HEK293 (cell line): ENCODE results near the gene TMEM222.

Source experiments
- CTCF ChIA-PET: fragments of 350-600 bp; formaldehyde crosslinking; extraction: SDS; loops from one replicate; lab custom pipeline; 2021; ENCODE audit warnings: antibody characterized with exemption; lab: Yijun Ruan, JAX
- POLR2A ChIA-PET: fragments of 300-600 bp; formaldehyde crosslinking; extraction: SDS; loops from one replicate; lab custom pipeline; 2020; ENCODE audit warnings: antibody characterized with exemption, inconsistent platforms; lab: Yijun Ruan, JAX
- H3K27ac ChIP-seq: fragments of 200-500 bp; sonication (Bioruptor generic); 2 replicates; pipeline ENCODE4 v1.5.1; 2014; ENCODE audit warnings: low read depth, low read length, control low read depth, inconsistent platforms; ENCODE audit errors: extremely low read depth
- H3K36me3 ChIP-seq, 2 experiments: fragments of 200-500 bp in 1 of 2; sonication (Bioruptor generic) in 1 of 2; 1 replicate in 1 of 2; 2 replicates in 1 of 2; pipeline ENCODE4 v1.5.1; 2014 to 2017; ENCODE audit warnings: inconsistent platforms in 2 of 2, low read length in 2 of 2; ENCODE audit not compliant: control insufficient read depth in 2 of 2, insufficient read depth in 1 of 2
- H3K4me1 ChIP-seq: fragments of 200-500 bp; sonication (Bioruptor generic); 2 replicates; pipeline ENCODE4 v1.5.1; 2014; ENCODE audit warnings: mild to moderate bottlenecking, low read length, inconsistent platforms; ENCODE audit not compliant: control insufficient read depth, insufficient read depth
- H3K4me3 ChIP-seq: 2 replicates; pipeline ENCODE4 v1.5.1; 2011; ENCODE audit warnings: low read depth, mild to moderate bottlenecking, control low read depth, low read length, moderate library complexity
- H3K9me3 ChIP-seq: fragments of 200-500 bp; sonication (Bioruptor generic); 2 replicates; pipeline ENCODE4 v1.5.1; 2014; ENCODE audit warnings: low read depth, low read length, inconsistent platforms; ENCODE audit not compliant: control insufficient read depth, insufficient read depth
- ATF2 ChIP-seq: fragments of 450-650 bp; formaldehyde crosslinking; IDR thresholded peaks from 2 replicates; pipeline ENCODE4 v1.5.1; 2016; ENCODE audit warnings: missing biosample characterization, missing genetic modification characterization, low read depth
- INSM2 ChIP-seq: fragments of 450-650 bp; formaldehyde crosslinking; IDR thresholded peaks from 2 replicates; pipeline ENCODE4 v1.5.1; 2016; ENCODE audit warnings: missing biosample characterization, missing genetic modification characterization
- KLF7 ChIP-seq: fragments of 450-650 bp; formaldehyde crosslinking; IDR thresholded peaks from 2 replicates; pipeline ENCODE4 v1.5.1; 2016; ENCODE audit warnings: missing biosample characterization, missing genetic modification characterization, borderline replicate concordance
- WT1 ChIP-seq: fragments of 450-650 bp; formaldehyde crosslinking; IDR thresholded peaks from 2 replicates; pipeline ENCODE4 v1.5.1; 2016; ENCODE audit warnings: missing biosample characterization, missing genetic modification characterization
- ZFP41 ChIP-seq: fragments of 450-650 bp; formaldehyde crosslinking; IDR thresholded peaks from 2 replicates; pipeline ENCODE4 v1.5.1; 2016; ENCODE audit warnings: missing biosample characterization, missing genetic modification characterization, borderline replicate concordance
- ZNF140 ChIP-seq: fragments of 450-650 bp; formaldehyde crosslinking; IDR thresholded peaks from 2 replicates; pipeline ENCODE4 v1.5.1; 2016; ENCODE audit warnings: missing biosample characterization, missing genetic modification characterization
- ZNF174 ChIP-seq: fragments of 450-650 bp; formaldehyde crosslinking; IDR thresholded peaks from 2 replicates; pipeline ENCODE4 v1.5.0; 2017; ENCODE audit warnings: missing biosample characterization, mild to moderate bottlenecking, missing genetic modification characterization
- ZNF175 ChIP-seq: fragments of 450-650 bp; formaldehyde crosslinking; IDR thresholded peaks from 2 replicates; pipeline ENCODE4 v1.5.1; 2016; ENCODE audit warnings: missing biosample characterization, missing genetic modification characterization
- ZNF311 ChIP-seq: fragments of 450-650 bp; formaldehyde crosslinking; IDR thresholded peaks from 2 replicates; pipeline ENCODE4 v1.5.1; 2017; ENCODE audit warnings: missing biosample characterization, missing genetic modification characterization, borderline replicate concordance
- ZNF324 ChIP-seq: fragments of 450-650 bp; formaldehyde crosslinking; IDR thresholded peaks from 2 replicates; pipeline ENCODE4 v1.5.1; 2016; ENCODE audit warnings: missing biosample characterization, missing genetic modification characterization
- ZNF416 ChIP-seq: fragments of 450-650 bp; formaldehyde crosslinking; IDR thresholded peaks from 2 replicates; pipeline ENCODE4 v1.5.1; 2016; ENCODE audit warnings: missing biosample characterization, missing genetic modification characterization
- ZNF433 ChIP-seq: fragments of 450-650 bp; formaldehyde crosslinking; IDR thresholded peaks from 2 replicates; pipeline ENCODE4 v1.5.1; 2016; ENCODE audit warnings: missing biosample characterization, missing genetic modification characterization, low read depth
- ZNF530 ChIP-seq: fragments of 450-650 bp; formaldehyde crosslinking; IDR thresholded peaks from 2 replicates; pipeline ENCODE4 v1.5.1; 2016; ENCODE audit warnings: low read depth, missing biosample characterization, missing genetic modification characterization
- ZNF571 ChIP-seq: fragments of 450-650 bp; formaldehyde crosslinking; IDR thresholded peaks from 2 replicates; pipeline ENCODE4 v1.5.0; 2017; ENCODE audit warnings: missing biosample characterization, missing genetic modification characterization
- ZNF580 ChIP-seq: fragments of 450-650 bp; formaldehyde crosslinking; IDR thresholded peaks from 2 replicates; pipeline ENCODE4 v1.5.1; 2016; ENCODE audit warnings: missing biosample characterization, missing genetic modification characterization
- ZNF623 ChIP-seq: fragments of 450-650 bp; formaldehyde crosslinking; IDR thresholded peaks from 2 replicates; pipeline ENCODE4 v1.5.1; 2016; ENCODE audit warnings: missing biosample characterization, missing genetic modification characterization
- ZNF645 ChIP-seq: fragments of 450-650 bp; formaldehyde crosslinking; IDR thresholded peaks from 2 replicates; pipeline ENCODE4; 2016; ENCODE audit warnings: missing biosample characterization, missing genetic modification characterization
- ZNF654 ChIP-seq: fragments of 450-650 bp; formaldehyde crosslinking; IDR thresholded peaks from 2 replicates; pipeline ENCODE4 v1.5.1; 2016; ENCODE audit warnings: low read depth, missing biosample characterization, missing genetic modification characterization
- ZNF843 ChIP-seq: fragments of 450-650 bp; formaldehyde crosslinking; IDR thresholded peaks from 2 replicates; pipeline ENCODE4 v1.5.1; 2016; ENCODE audit warnings: missing biosample characterization, missing genetic modification characterization
- TF ChIP-seq, protein P1 (sequence below): fragments of 450-650 bp; formaldehyde crosslinking; IDR thresholded peaks from 2 replicates; pipeline ENCODE4 v1.5.1; 2016; ENCODE audit warnings: missing biosample characterization, missing genetic modification characterization
- TF ChIP-seq, protein P2 (sequence below): fragments of 450-650 bp; formaldehyde crosslinking; IDR thresholded peaks from 2 replicates; pipeline ENCODE4 v1.5.1; 2016; ENCODE audit warnings: missing biosample characterization, missing genetic modification characterization

Gene TMEM222

GRCh38 chr1:27306892-27307761, 14.8 kb upstream of the TMEM222 start (continued):
- TF ChIP-seq, protein P1, sequence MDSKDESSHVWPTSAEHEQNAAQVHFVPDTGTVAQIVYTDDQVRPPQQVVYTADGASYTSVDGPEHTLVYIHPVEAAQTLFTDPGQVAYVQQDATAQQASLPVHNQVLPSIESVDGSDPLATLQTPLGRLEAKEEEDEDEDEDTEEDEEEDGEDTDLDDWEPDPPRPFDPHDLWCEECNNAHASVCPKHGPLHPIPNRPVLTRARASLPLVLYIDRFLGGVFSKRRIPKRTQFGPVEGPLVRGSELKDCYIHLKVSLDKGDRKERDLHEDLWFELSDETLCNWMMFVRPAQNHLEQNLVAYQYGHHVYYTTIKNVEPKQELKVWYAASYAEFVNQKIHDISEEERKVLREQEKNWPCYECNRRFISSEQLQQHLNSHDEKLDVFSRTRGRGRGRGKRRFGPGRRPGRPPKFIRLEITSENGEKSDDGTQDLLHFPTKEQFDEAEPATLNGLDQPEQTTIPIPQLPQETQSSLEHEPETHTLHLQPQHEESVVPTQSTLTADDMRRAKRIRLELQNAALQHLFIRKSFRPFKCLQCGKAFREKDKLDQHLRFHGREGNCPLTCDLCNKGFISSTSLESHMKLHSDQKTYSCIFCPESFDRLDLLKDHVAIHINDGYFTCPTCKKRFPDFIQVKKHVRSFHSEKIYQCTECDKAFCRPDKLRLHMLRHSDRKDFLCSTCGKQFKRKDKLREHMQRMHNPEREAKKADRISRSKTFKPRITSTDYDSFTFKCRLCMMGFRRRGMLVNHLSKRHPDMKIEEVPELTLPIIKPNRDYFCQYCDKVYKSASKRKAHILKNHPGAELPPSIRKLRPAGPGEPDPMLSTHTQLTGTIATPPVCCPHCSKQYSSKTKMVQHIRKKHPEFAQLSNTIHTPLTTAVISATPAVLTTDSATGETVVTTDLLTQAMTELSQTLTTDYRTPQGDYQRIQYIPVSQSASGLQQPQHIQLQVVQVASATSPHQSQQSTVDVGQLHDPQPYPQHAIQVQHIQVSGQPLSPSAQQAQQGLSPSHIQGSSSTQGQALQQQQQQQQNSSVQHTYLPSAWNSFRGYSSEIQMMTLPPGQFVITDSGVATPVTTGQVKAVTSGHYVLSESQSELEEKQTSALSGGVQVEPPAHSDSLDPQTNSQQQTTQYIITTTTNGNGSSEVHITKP: 0 out of 2 replicates have a peak, but pooled peaks have one; percentile 13
- no peak for TF ChIP-seq ZNF175 (tag by site-specific recombination)

GRCh38 chr1:27307874-27308598, 13.9 kb upstream of the TMEM222 start:
- peaks cover 0 to 36% of the 10 kb centered on the region in 2 experiments; a peak in 2 of 3 replicates for H3K36me3 ChIP-seq
- POLR2A ChIA-PET: interaction anchor here (0.6 kb wide), 1 partner anchor 58 kb away, joined by 3 read pairs; no protein-coding TSS in a partner anchor
- TF ChIP-seq ZNF416 (tag by site-specific recombination) (no peak), ZNF654 (tag by site-specific recombination) (no peak), ZNF324 (no peak), ZNF530 (tag by site-specific recombination) (no peak), ZNF580 (tag by site-specific recombination) (no peak), ZNF843 (tag by site-specific recombination) (no peak), ZNF623 (tag by site-specific recombination) (no peak), ZNF174 (tag by site-specific recombination) (no peak), WT1 (tag by site-specific recombination) (no peak), INSM2 (tag by site-specific recombination) (no peak), ZNF433 (tag by site-specific recombination) (no peak), ZFP41 (tag by site-specific recombination) (no peak), ZNF571 (tag by site-specific recombination) (no peak), ZNF645 (tag by site-specific recombination) (no peak), KLF7 (tag by site-specific recombination) (no peak), ATF2 (tag by site-specific recombination) (no peak), ZNF311 (tag by site-specific recombination) (no peak), ZNF140 (no peak)
- TF ChIP-seq, protein P2, sequence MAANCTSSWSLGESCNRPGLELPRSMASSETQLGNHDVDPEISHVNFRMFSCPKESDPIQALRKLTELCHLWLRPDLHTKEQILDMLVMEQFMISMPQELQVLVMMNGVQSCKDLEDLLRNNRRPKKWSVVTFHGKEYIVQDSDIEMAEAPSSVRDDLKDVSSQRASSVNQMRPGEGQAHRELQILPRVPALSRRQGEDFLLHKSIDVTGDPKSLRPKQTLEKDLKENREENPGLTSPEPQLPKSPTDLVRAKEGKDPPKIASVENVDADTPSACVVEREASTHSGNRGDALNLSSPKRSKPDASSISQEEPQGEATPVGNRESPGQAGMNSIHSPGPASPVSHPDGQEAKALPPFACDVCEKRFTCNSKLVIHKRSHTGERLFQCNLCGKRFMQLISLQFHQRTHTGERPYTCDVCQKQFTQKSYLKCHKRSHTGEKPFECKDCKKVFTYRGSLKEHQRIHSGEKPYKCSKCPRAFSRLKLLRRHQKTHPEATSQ (tag by site-specific recombination): no peak
- TF ChIP-seq, all 188 proteins: peak for 0
- Histone ChIP-seq H3K9me3 (no peaks in the 10 kb centered on the region), H3K4me1 (no peaks in the 10 kb centered on the region), H3K4me3 (no peak overlapping the region), H3K27ac (no peak overlapping the region)
- CTCF ChIA-PET: interaction anchor here (0.5 to 9.9 kb wide), 7 partner anchors 9 to 778 kb away, joined by 3 to 118 read pairs (median 3); partner anchors contain the start of gene RPS6KA1
